H1 (cell line): ENCODE results near the gene SERPINB12. TPM values are rescaled to one million over a fixed set of nuclear protein-coding genes. Genes with fewer than 3 reads are reported as not detected.

Source experiments
- CTCF ChIA-PET: fragments of 300-600 bp; sonication (Branson Sonifier 250); formaldehyde crosslinking; loops from one replicate; lab custom pipeline; 2021; ENCODE audit not compliant: partially characterized antibody; lab: Charles Lee
- POLR2A ChIA-PET: fragments of 300-600 bp; sonication (Branson Sonifier 250); formaldehyde crosslinking; loops from one replicate; lab custom pipeline; 2021; ENCODE audit warnings: inconsistent platforms; ENCODE audit not compliant: partially characterized antibody; lab: Charles Lee
- DNase-seq, 2 experiments: peaks; one replicate each; pipeline versions ENCODE4 v3.0.0 to v3.0.0-alpha.2; 2010 to 2022; ENCODE audit warnings: low spot score in 2 of 2, low read depth in 1 of 2, mixed read lengths in 1 of 2
- FAIRE-seq: peaks from 2 replicates; lab custom pipeline; 2011; peaks lifted over from hg19 to GRCh38; lab: Jason Lieb, UNC
- H2AFZ ChIP-seq: 2 replicates; pipeline ENCODE4 v1.8.1; 2012; ENCODE audit warnings: low read length, inconsistent platforms
- H2AK5ac ChIP-seq: 2 replicates; pipeline ENCODE4 v1.6.1; 2013; ENCODE audit warnings: low read depth, low read length
- H2BK120ac ChIP-seq: replicated peaks from 2 replicates; pipeline ENCODE3; 2013; ENCODE audit warnings: low read depth, low read length, inconsistent platforms
- H2BK12ac ChIP-seq: 2 replicates; pipeline ENCODE4 v1.6.1; 2013; ENCODE audit warnings: low read depth, low read length
- H2BK15ac ChIP-seq: 2 replicates; pipeline ENCODE4 v1.6.1; 2013; ENCODE audit warnings: low read length
- H2BK20ac ChIP-seq: 2 replicates; pipeline ENCODE4 v1.6.1; 2013; ENCODE audit warnings: low read length
- H2BK5ac ChIP-seq: 2 replicates; pipeline ENCODE4 v1.6.1; 2013; ENCODE audit warnings: low read depth, low read length
- H3K14ac ChIP-seq: 2 replicates; pipeline ENCODE4 v1.6.1; 2013; ENCODE audit warnings: inconsistent platforms; ENCODE audit not compliant: insufficient read length
- H3K18ac ChIP-seq: 2 replicates; pipeline ENCODE4 v1.6.1; 2013; ENCODE audit warnings: low read length; ENCODE audit errors: extremely low read depth
- H3K23ac ChIP-seq: 2 replicates; pipeline ENCODE4 v1.6.1; 2013; ENCODE audit warnings: inconsistent platforms; ENCODE audit not compliant: insufficient read length
- H3K23me2 ChIP-seq: 2 replicates; pipeline ENCODE4 v1.6.1; 2013; ENCODE audit warnings: low read depth, low read length
- H3K27ac ChIP-seq: 2 replicates; pipeline ENCODE4 v1.6.1; 2011; ENCODE audit warnings: low read depth, low read length, inconsistent platforms
- H3K27me3 ChIP-seq, 4 experiments: replicated peaks in 1 of 4; 1 replicate in 1 of 4; 2 replicates in 3 of 4; pipeline versions ENCODE4 v1.6.1 to v1.8.1; 2011 to 2013; ENCODE audit warnings: low read length in 3 of 4, mild to moderate bottlenecking in 3 of 4, inconsistent platforms in 2 of 4, mixed read lengths in 2 of 4, moderate library complexity in 1 of 4; ENCODE audit not compliant: control insufficient read depth in 3 of 4, insufficient read depth in 3 of 4; ENCODE audit errors: extremely low read depth in 1 of 4
- H3K36me3 ChIP-seq, 4 experiments: 2 replicates each; pipeline versions ENCODE4 v1.6.1 to v1.8.1; 2011 to 2013; ENCODE audit warnings: mild to moderate bottlenecking in 4 of 4, low read length in 3 of 4, moderate library complexity in 2 of 4, control low read depth in 1 of 4, inconsistent platforms in 1 of 4; ENCODE audit not compliant: insufficient read depth in 4 of 4, control insufficient read depth in 2 of 4
- H3K4ac ChIP-seq: replicated peaks from 2 replicates; pipeline ENCODE3; 2013; ENCODE audit warnings: low read length, low read depth, mixed read lengths, inconsistent platforms; ENCODE audit not compliant: insufficient read length
- H3K4me1 ChIP-seq, 4 experiments: replicated peaks in 1 of 4; 1 replicate in 1 of 4; 2 replicates in 3 of 4; pipeline versions ENCODE4 v1.6.1 to v1.8.1; 2011 to 2013; ENCODE audit warnings: low read length in 3 of 4, inconsistent platforms in 2 of 4, mixed read lengths in 1 of 4; ENCODE audit not compliant: insufficient read depth in 4 of 4, control insufficient read depth in 3 of 4
- H3K4me2 ChIP-seq, 2 experiments: 2 replicates each; pipeline versions ENCODE4 v1.6.1 to v1.8.1; 2011 to 2013; ENCODE audit warnings: low read depth in 2 of 2, low read length in 2 of 2, control low read depth in 1 of 2, inconsistent platforms in 1 of 2, mild to moderate bottlenecking in 1 of 2; ENCODE audit not compliant: insufficient read depth in 1 of 2
- H3K4me3 ChIP-seq, 4 experiments: fragments of 200-600, 300-600 bp in 1 of 4; sonication (generic), shearing (Covaris generic), sonication (Bioruptor Twin) in 1 of 4; 2 replicates each; pipeline versions ENCODE4 v1.5.1 to v1.8.1; 2011 to 2016; ENCODE audit warnings: low read length in 4 of 4, low read depth in 3 of 4, control low read depth in 2 of 4, inconsistent platforms in 2 of 4, mild to moderate bottlenecking in 2 of 4, mixed read lengths in 1 of 4, moderate library complexity in 1 of 4; ENCODE audit not compliant: insufficient read depth in 2 of 4; ENCODE audit errors: extremely low read depth in 1 of 4
- H3K56ac ChIP-seq: replicated peaks from 2 replicates; pipeline ENCODE3; 2013; ENCODE audit warnings: low read depth, mild to moderate bottlenecking, mixed read lengths, low read length, inconsistent platforms; ENCODE audit not compliant: insufficient read length
- H3K79me1 ChIP-seq: 2 replicates; pipeline ENCODE4 v1.6.1; 2013; ENCODE audit warnings: low read depth, low read length, control low read depth
- H3K79me2 ChIP-seq, 2 experiments: 2 replicates each; pipeline versions ENCODE4 v1.6.1 to v1.8.1; 2012 to 2013; ENCODE audit warnings: low read length in 2 of 2, mild to moderate bottlenecking in 2 of 2, inconsistent platforms in 1 of 2; ENCODE audit not compliant: insufficient read depth in 2 of 2, control insufficient read depth in 1 of 2
- H3K9ac ChIP-seq, 4 experiments: replicated peaks in 1 of 4; 1 replicate in 1 of 4; 2 replicates in 3 of 4; pipeline versions ENCODE4 v1.6.1 to v1.8.1; 2011 to 2013; ENCODE audit warnings: low read depth in 3 of 4, low read length in 3 of 4, control low read depth in 2 of 4, mild to moderate bottlenecking in 2 of 4, moderate library complexity in 2 of 4, inconsistent platforms in 1 of 4; ENCODE audit errors: extremely low read depth in 1 of 4
- H3K9me3 ChIP-seq, 2 experiments: 2 replicates each; pipeline versions ENCODE4 v1.6.1 to v1.8.1; 2012 to 2013; ENCODE audit warnings: mild to moderate bottlenecking in 2 of 2, moderate library complexity in 2 of 2, control low read depth in 1 of 2, inconsistent platforms in 1 of 2, low read depth in 1 of 2, low read length in 1 of 2, mixed read lengths in 1 of 2; ENCODE audit not compliant: insufficient read depth in 2 of 2
- H4K20me1 ChIP-seq, 2 experiments: replicated peaks in 1 of 2; 2 replicates each; pipeline versions ENCODE3 to v1.8.1; 2011 to 2013; ENCODE audit warnings: inconsistent platforms in 2 of 2, low read length in 2 of 2, mild to moderate bottlenecking in 1 of 2; ENCODE audit not compliant: insufficient read depth in 2 of 2, control insufficient read depth in 1 of 2
- H4K5ac ChIP-seq: 2 replicates; pipeline ENCODE4 v1.6.1; 2013; ENCODE audit warnings: low read length, low read depth, mixed read lengths, inconsistent platforms; ENCODE audit not compliant: insufficient read length
- H4K8ac ChIP-seq: 2 replicates; pipeline ENCODE4 v1.8.0; 2013; ENCODE audit warnings: mild to moderate bottlenecking, moderate library complexity, low read length, inconsistent platforms; ENCODE audit not compliant: insufficient read depth; ENCODE audit errors: extremely low read depth
- H4K91ac ChIP-seq: replicated peaks from 2 replicates; pipeline ENCODE3; 2013; ENCODE audit warnings: low read length, mixed read lengths, inconsistent platforms; ENCODE audit not compliant: insufficient read length
- EGR1 ChIP-seq: IDR thresholded peaks from 2 replicates; pipeline ENCODE4 v1.6.1; 2011; ENCODE audit warnings: low read depth, low read length, borderline replicate concordance
- KDM5A ChIP-seq: fragments of 200-600 bp; IDR thresholded peaks from 2 replicates; pipeline ENCODE4 v1.7.1; 2012; ENCODE audit warnings: mild to moderate bottlenecking, low read length, inconsistent platforms, mixed read lengths
- TCF12 ChIP-seq: IDR thresholded peaks from 2 replicates; pipeline ENCODE4 v1.6.1; 2011; ENCODE audit warnings: low read depth, mild to moderate bottlenecking, low read length
- WGBS, 2 experiments: shearing (Covaris generic) in 1 of 2; methylation state at CpG; one replicate each; pipeline versions ENCODE4 v1.1.6 to v1.1.7; 2013 to 2015; ENCODE audit warnings: low lambda C conversion rate in 2 of 2, mixed read lengths in 2 of 2, inconsistent platforms in 1 of 2, low coverage in 1 of 2, missing lambda C conversion rate in 1 of 2; ENCODE audit not compliant: insufficient replicate concordance in 2 of 2, insufficient coverage in 1 of 2, insufficient read length in 1 of 2; ENCODE audit errors: extremely low coverage in 1 of 2, missing lambda C conversion rate in 1 of 2; 5-methylcytosine and 5-hydroxymethylcytosine counted together
- polyA plus RNA-seq, 7 experiments: library from polyadenylated mRNA; depleted of rRNA in 3 of 7; stranded (reverse) in 5 of 7; unstranded in 2 of 7; fragments of >200 nt in 5 of 7; fragments of 200-250 nt in 2 of 7; gene quantifications; 1 replicate in 5 of 7; 2 replicates in 1 of 7; 4 replicates in 1 of 7; pipeline versions ENCODE4 v1.2.1 to v1.2.3, GENCODE V29; 2011 to 2013; ENCODE audit warnings: missing spikeins in 2 of 7, mixed read lengths in 2 of 7
- total RNA-seq: library from RNA; stranded (reverse); fragmentation: NEBNext Ultra II Directional; extraction: Animal tissue kit (Norgen Biotek cat#: 25700); gene quantifications from 2 replicates; pipeline ENCODE4 v1.2.1, GENCODE V29; 2021
- TF ChIP-seq, protein P1 (sequence below): IDR thresholded peaks from 2 replicates; pipeline ENCODE4 v1.6.1; 2012; ENCODE audit warnings: inconsistent platforms

SERPINB12 gene
- total and polyA plus RNA-seq, 2 of the 8 experiments (the other 6 are each of a cell fraction or from before 2014, with no cell fraction given) = not detected

DNA sequence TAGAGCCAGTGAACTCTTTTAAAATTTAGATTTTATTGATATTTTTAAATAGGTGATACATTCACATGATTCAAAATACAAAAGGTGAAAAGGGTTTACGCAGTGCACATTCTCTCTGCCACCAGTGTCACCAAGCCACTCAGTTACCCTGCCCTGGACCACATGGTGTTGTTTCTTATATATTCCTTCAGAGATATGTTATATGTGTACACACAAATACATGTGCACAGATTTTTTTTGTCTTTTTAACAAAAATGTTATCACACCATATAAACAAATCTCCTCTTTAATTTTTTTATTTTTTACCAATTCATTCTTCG, 75.7 kb downstream of the SERPINB12 start:
- CTCF ChIA-PET = no interaction called here
- H4K8ac ChIP-seq = no peak overlapping the region
- FAIRE-seq = no peak

More for the DNA sequence above, 75.7 kb downstream of the SERPINB12 start:
- H4K20me1 ChIP-seq = no peaks in the 10 kb centered on the region
- no peak overlapping the region for H3K27ac ChIP-seq
- H3K4ac ChIP-seq = no peak overlapping the region
- no peaks in the 10 kb centered on the region for H3K27me3 ChIP-seq
- H3K56ac ChIP-seq = no peak overlapping the region
- H4K5ac ChIP-seq = no peak overlapping the region
- no peaks in the 10 kb centered on the region for H3K23me2 ChIP-seq
- 88 to 100% methylated on average over 1 to 2 of the region's 2 CpGs for WGBS, 2 experiments
- no peak overlapping the region for H2BK5ac ChIP-seq
- no peak overlapping the region for H3K9ac ChIP-seq
- peaks cover 0 to 4% (median under 1%) of the 10 kb centered on the region in 4 experiments; a peak in 2 of 7 replicates for H3K4me1 ChIP-seq
- H2BK120ac ChIP-seq = no peak overlapping the region
- no peak overlapping the region for H3K4me3 ChIP-seq
- no peak overlapping the region for H2AFZ ChIP-seq
- H3K23ac ChIP-seq = no peak overlapping the region
- no peak overlapping the region for H2BK12ac ChIP-seq
- H3K14ac ChIP-seq = no peak overlapping the region
- H3K9me3 ChIP-seq = no peaks in the 10 kb centered on the region
- H3K79me1 ChIP-seq = no peaks in the 10 kb centered on the region
- no peaks in the 10 kb centered on the region for H3K36me3 ChIP-seq
- no peaks in the 10 kb centered on the region for H3K79me2 ChIP-seq
- no peak overlapping the region for H3K18ac ChIP-seq
- H2BK20ac ChIP-seq = no peak overlapping the region
- no peak for TF ChIP-seq EGR1
- no peak for TF ChIP-seq TCF12
- no peak for TF ChIP-seq KDM5A
- TF ChIP-seq, protein P1, sequence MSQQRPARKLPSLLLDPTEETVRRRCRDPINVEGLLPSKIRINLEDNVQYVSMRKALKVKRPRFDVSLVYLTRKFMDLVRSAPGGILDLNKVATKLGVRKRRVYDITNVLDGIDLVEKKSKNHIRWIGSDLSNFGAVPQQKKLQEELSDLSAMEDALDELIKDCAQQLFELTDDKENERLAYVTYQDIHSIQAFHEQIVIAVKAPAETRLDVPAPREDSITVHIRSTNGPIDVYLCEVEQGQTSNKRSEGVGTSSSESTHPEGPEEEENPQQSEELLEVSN = no peak
- TF ChIP-seq, all 59 proteins: peak for 0
- POLR2A ChIA-PET = no interaction called here
- Histone ChIP-seq H2AK5ac (no peak overlapping the region), H3K4me2 (no peak overlapping the region), H2BK15ac (no peak overlapping the region), H4K91ac (no peak overlapping the region)
- no peak for DNase-seq

Other genes with a start within 250 kb of the SERPINB12 start
- 4.3 and 4.5 TPM in 2 replicates for gene BCL2, start 222.6 kb upstream of the SERPINB12 start, total RNA-seq
- 0.59 and 0.75 TPM in 2 replicates for gene BCL2, start 222.6 kb upstream of the SERPINB12 start, polyA plus RNA-seq (2011; rRNA removed)
- gene KDSR, start 175.2 kb upstream of the SERPINB12 start, total RNA-seq = 43.5 and 50.5 TPM in 2 replicates
- 10.7 and 12.4 TPM in 2 replicates for gene KDSR, start 175.2 kb upstream of the SERPINB12 start, polyA plus RNA-seq (2011; rRNA removed)
- gene VPS4B, start 119.9 kb upstream of the SERPINB12 start, total RNA-seq = 42.7 and 45.3 TPM in 2 replicates
- gene VPS4B, start 119.9 kb upstream of the SERPINB12 start, polyA plus RNA-seq (2011; rRNA removed) = 6.1 and 7.2 TPM in 2 replicates
- 0.23 TPM in 1 of 2 replicates, not detected in the other for gene SERPINB5, start 65.4 kb upstream of the SERPINB12 start, total RNA-seq
- gene SERPINB5, start 65.4 kb upstream of the SERPINB12 start, polyA plus RNA-seq (2011; rRNA removed) = 0.03 TPM in 1 of 2 replicates, not detected in the other
- not detected in 2 replicates for gene SERPINB13, start 45.0 kb downstream of the SERPINB12 start, total RNA-seq
- gene SERPINB13, start 45.0 kb downstream of the SERPINB12 start, polyA plus RNA-seq (2011; rRNA removed) = not detected in 2 replicates
- 0.32 and 0.96 TPM in 2 replicates for gene SERPINB4, start 101.9 kb downstream of the SERPINB12 start, total RNA-seq
- 0.20 and 0.36 TPM in 2 replicates for gene SERPINB4, start 101.9 kb downstream of the SERPINB12 start, polyA plus RNA-seq (2011; rRNA removed)
- gene SERPINB3, start 119.5 kb downstream of the SERPINB12 start, total RNA-seq = 0.17 TPM in 1 of 2 replicates, not detected in the other
- 0.06 and 0.18 TPM in 2 replicates for gene SERPINB3, start 119.5 kb downstream of the SERPINB12 start, polyA plus RNA-seq (2011; rRNA removed)
- gene SERPINB11, start 160.6 kb downstream of the SERPINB12 start, total RNA-seq = not detected in 2 replicates
- gene SERPINB11, start 160.6 kb downstream of the SERPINB12 start, polyA plus RNA-seq (2011; rRNA removed) = not detected in 2 replicates
- not detected in 2 replicates for gene SERPINB7, start 233.0 kb downstream of the SERPINB12 start, total RNA-seq
- gene SERPINB7, start 233.0 kb downstream of the SERPINB12 start, polyA plus RNA-seq (2011; rRNA removed) = not detected in 2 replicates